Measurements from ENCODE around the gene NRBF2. TPM values are rescaled to one million over a fixed set of nuclear protein-coding genes. Genes with fewer than 3 reads are reported as not detected.

Gene NRBF2
- total and polyA plus RNA-seq, 9 of the 15 experiments (the other 6 are each of a cell fraction or from before 2014, with no cell fraction given) = 20.8 to 52.1 (median 30.5) TPM

DNA sequence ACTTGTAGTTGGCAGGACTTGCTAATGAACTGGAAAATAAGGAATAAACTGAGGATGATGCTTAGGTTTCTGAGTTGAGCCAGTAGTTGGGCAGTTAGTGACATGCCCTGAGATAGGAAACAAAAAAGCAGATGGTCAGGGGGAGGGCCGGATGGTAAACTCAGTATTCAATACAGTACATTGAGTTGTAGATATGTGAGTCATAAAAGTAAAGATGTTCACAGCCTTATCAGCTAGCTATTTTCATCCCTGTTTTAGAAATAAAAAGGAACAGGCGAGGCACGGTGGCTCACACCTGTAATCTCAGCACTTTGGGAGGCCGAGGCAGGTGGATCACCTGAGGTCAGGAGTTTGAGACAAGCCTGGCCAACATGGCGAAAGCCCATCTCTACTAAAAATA, 22.2 kb upstream of the NRBF2 start (continued):
- TF ChIP-seq HDGF (IDR thresholded peaks at IDR 0.05) (no peak), ZNF77 (CRISPR knock-in tag; IDR thresholded peaks at IDR 0.05) (no peak), BHLHE40 (IDR thresholded peaks at IDR 0.05; ENCODE audit: low read length) (no peak), GTF3C2 (IDR thresholded peaks at IDR 0.05; ENCODE audit: borderline replicate concordance, extremely low read depth, insufficient read length) (no peak), HOXB6 (CRISPR knock-in tag; IDR thresholded peaks at IDR 0.05; ENCODE audit: borderline replicate concordance) (no peak), ZNF263 (CRISPR knock-in tag; IDR thresholded peaks at IDR 0.05; ENCODE audit: borderline replicate concordance) (no peak), SMAD4 (CRISPR knock-in tag; conservative IDR thresholded peaks at IDR 0.05) (no peak), ZNF253 (CRISPR knock-in tag; conservative IDR thresholded peaks at IDR 0.05) (no peak), STAT5A (IDR thresholded peaks at IDR 0.05; ENCODE audit: borderline replicate concordance, low read length) (0 out of 2 replicates have a peak, but pooled peaks have one; percentile 25), NCOR1 (IDR thresholded peaks at IDR 0.05) (peak; percentile 83), ETV5 (CRISPR knock-in tag; IDR thresholded peaks at IDR 0.05; ENCODE audit: low read depth) (peak; percentile 77; the same call in 1 of the 2 replicates), ZNF347 (CRISPR knock-in tag; IDR thresholded peaks at IDR 0.05; ENCODE audit: low read depth) (no peak), NCOA2 (IDR thresholded peaks at IDR 0.05; ENCODE audit: partially characterized antibody in 2 of 2) (no peak), NR4A1 (CRISPR knock-in tag; IDR thresholded peaks at IDR 0.05) (no peak), NR4A1 (tag; IDR thresholded peaks at IDR 0.05) (no peak), LEF1 (IDR thresholded peaks at IDR 0.05) (peak; percentile 30; the same call in 1 of the 2 replicates), PKNOX1 (IDR thresholded peaks at IDR 0.05) (0 out of 2 replicates have a peak, but pooled peaks have one; percentile 32), HNRNPLL (IDR thresholded peaks at IDR 0.05; ENCODE audit: low read depth, low read length, poor library complexity, severe bottlenecking) (no peak), JUN (IDR thresholded peaks at IDR 0.05; ENCODE audit: borderline replicate concordance, low read depth, low read length) (peak; percentile 45; the same call in 1 of the 2 replicates), JUN (CRISPR knock-in tag; IDR thresholded peaks at IDR 0.05; ENCODE audit: borderline replicate concordance) (no peak), LARP7 (IDR thresholded peaks at IDR 0.05) (no peak), ILK (tag; IDR thresholded peaks at IDR 0.05; ENCODE audit: borderline replicate concordance, low read depth) (no peak), ZNF583 (CRISPR knock-in tag; IDR thresholded peaks at IDR 0.05) (no peak)
- TF ChIP-seq, protein P1, sequence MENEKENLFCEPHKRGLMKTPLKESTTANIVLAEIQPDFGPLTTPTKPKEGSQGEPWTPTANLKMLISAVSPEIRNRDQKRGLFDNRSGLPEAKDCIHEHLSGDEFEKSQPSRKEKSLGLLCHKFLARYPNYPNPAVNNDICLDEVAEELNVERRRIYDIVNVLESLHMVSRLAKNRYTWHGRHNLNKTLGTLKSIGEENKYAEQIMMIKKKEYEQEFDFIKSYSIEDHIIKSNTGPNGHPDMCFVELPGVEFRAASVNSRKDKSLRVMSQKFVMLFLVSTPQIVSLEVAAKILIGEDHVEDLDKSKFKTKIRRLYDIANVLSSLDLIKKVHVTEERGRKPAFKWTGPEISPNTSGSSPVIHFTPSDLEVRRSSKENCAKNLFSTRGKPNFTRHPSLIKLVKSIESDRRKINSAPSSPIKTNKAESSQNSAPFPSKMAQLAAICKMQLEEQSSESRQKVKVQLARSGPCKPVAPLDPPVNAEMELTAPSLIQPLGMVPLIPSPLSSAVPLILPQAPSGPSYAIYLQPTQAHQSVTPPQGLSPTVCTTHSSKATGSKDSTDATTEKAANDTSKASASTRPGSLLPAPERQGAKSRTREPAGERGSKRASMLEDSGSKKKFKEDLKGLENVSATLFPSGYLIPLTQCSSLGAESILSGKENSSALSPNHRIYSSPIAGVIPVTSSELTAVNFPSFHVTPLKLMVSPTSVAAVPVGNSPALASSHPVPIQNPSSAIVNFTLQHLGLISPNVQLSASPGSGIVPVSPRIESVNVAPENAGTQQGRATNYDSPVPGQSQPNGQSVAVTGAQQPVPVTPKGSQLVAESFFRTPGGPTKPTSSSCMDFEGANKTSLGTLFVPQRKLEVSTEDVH (IDR thresholded peaks at IDR 0.05; ENCODE audit: low read depth, partially characterized antibody) = no peak
